ENCODE results near the gene RPGRIP1.

DNA sequence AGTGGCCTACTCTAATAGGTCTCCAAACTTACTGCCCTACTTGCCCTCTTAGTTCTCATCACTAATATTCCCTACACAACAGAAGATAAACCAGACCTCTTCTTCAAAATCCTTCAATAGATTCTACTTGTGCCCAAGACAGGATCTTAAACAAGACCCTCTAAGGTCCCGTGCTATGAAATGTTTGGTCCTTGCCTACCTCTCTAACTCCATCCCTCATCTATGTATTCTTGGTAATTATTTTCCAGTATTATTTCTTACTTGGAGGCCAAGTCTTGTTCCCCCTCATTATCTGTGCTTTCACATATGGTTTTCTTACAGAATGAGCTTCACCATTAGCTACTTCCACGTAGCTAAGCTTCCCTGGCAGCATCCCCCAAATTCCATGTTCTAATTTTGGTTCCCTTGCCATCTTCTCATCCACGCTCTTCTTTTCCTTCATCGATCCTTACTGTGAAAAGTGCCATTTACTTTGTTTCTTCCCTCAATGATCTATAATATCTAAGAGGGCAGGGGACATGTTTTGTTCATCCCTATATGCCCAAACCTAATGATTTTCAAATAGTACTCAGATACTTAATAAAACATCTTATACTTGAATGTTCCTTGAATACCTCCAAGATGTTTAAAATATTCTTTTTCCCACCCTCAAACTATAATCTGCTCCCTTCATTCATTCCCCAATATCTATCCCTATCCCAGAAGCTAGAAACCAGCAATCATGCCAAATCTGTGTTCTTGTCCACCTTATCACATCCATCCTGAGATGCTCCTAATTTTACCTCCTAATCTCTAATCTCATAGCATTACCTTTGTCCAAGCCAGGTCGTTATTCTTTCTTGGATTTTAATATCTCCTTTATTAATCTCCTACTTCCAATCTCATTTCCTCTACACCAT, 20.7 kb upstream of the RPGRIP1 start:
- TF ChIP-seq, protein P1, sequence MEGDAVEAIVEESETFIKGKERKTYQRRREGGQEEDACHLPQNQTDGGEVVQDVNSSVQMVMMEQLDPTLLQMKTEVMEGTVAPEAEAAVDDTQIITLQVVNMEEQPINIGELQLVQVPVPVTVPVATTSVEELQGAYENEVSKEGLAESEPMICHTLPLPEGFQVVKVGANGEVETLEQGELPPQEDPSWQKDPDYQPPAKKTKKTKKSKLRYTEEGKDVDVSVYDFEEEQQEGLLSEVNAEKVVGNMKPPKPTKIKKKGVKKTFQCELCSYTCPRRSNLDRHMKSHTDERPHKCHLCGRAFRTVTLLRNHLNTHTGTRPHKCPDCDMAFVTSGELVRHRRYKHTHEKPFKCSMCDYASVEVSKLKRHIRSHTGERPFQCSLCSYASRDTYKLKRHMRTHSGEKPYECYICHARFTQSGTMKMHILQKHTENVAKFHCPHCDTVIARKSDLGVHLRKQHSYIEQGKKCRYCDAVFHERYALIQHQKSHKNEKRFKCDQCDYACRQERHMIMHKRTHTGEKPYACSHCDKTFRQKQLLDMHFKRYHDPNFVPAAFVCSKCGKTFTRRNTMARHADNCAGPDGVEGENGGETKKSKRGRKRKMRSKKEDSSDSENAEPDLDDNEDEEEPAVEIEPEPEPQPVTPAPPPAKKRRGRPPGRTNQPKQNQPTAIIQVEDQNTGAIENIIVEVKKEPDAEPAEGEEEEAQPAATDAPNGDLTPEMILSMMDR (IDR thresholded peaks at IDR 0.05; ENCODE audit: low read depth, low read length, poor library complexity, severe bottlenecking): no peak
- no peak for TF ChIP-seq EZH2phosphoT487 (IDR thresholded peaks at IDR 0.05; ENCODE audit: borderline replicate concordance, low read length)

Data from DOHH2 (cell line).